HepG2 (cell line): Measurements from ENCODE around the gene KMT2E. TPM values are rescaled to one million over a fixed set of nuclear protein-coding genes. Genes with fewer than 3 reads are reported as not detected.
A peak's percentile ranks its signal among the peaks of the same experiment; 100 is the strongest.

Experiments used
- GFI1 ChIP-seq: sonication (generic); formaldehyde crosslinking; IDR thresholded peaks from 2 replicates; pipeline ENCODE4 v1.5.0; 2020; ENCODE audit warnings: missing genetic modification reagents, mild to moderate bottlenecking, borderline replicate concordance
- KLF13 ChIP-seq: sonication (generic); formaldehyde crosslinking; IDR thresholded peaks from 2 replicates; pipeline ENCODE4 v1.4.0; 2020; ENCODE audit warnings: mild to moderate bottlenecking, missing genetic modification reagents
- MED1 ChIP-seq: sonication (generic); formaldehyde crosslinking; IDR thresholded peaks from 2 replicates; pipeline ENCODE4 v1.4.0; 2020; ENCODE audit warnings: missing genetic modification reagents
- POGZ ChIP-seq: sonication (generic); formaldehyde crosslinking; IDR thresholded peaks from 2 replicates; pipeline ENCODE4 v1.4.0; 2020; ENCODE audit warnings: mild to moderate bottlenecking, missing genetic modification reagents
- RARA ChIP-seq: IDR thresholded peaks from 2 replicates; pipeline ENCODE4 v1.6.1; 2016; ENCODE audit warnings: missing genetic modification reagents, missing compliant biosample characterization
- REL ChIP-seq: sonication (generic); formaldehyde crosslinking; conservative IDR thresholded peaks from 2 replicates; pipeline ENCODE4 v1.8.0; 2022; ENCODE audit warnings: mild to moderate bottlenecking, missing genetic modification reagents, moderate library complexity
- SIN3B ChIP-seq: fragments of 150-350 bp; IDR thresholded peaks from 2 replicates; pipeline ENCODE4 v1.6.1; 2014; ENCODE audit warnings: low read length
- TRAFD1 ChIP-seq: sonication (generic); formaldehyde crosslinking; IDR thresholded peaks from 2 replicates; pipeline ENCODE4 v1.5.1; 2020; ENCODE audit warnings: missing genetic modification reagents, mild to moderate bottlenecking, borderline replicate concordance
- ZNF710 ChIP-seq: sonication (generic); formaldehyde crosslinking; IDR thresholded peaks from 2 replicates; pipeline ENCODE4 v1.5.0; 2020; ENCODE audit warnings: mild to moderate bottlenecking, missing genetic modification reagents, borderline replicate concordance
- ZNF770 ChIP-seq: sonication (generic); formaldehyde crosslinking; IDR thresholded peaks from 2 replicates; pipeline ENCODE4 v1.5.0; 2020; ENCODE audit warnings: mild to moderate bottlenecking, missing genetic modification reagents
- ZNF792 ChIP-seq: IDR thresholded peaks from 2 replicates; pipeline ENCODE4 v1.6.1; 2016
- polyA plus RNA-seq, 8 experiments: library from polyadenylated mRNA; depleted of rRNA in 3 of 8; stranded (reverse) in 7 of 8; unstranded in 1 of 8; fragments of >200 nt; fragmentation: Illumina TruSeq in 4 of 8; extraction: Trizol in 4 of 8; gene quantifications; 2 replicates each; pipeline versions ENCODE4 v1.2.1 to v1.2.3, GENCODE V29; 2011 to 2016; ENCODE audit warnings: low read depth in 4 of 8, missing spikeins in 1 of 8, mixed read lengths in 1 of 8; ENCODE audit not compliant: insufficient read depth in 1 of 8
- total RNA-seq, 5 experiments: library from RNA; depleted of rRNA; stranded (reverse); fragments of >200 nt; fragmentation: Illumina TruSeq; extraction: Trizol; gene quantifications; 2 replicates each; pipeline ENCODE4 v1.2.3, GENCODE V29; 2016; ENCODE audit warnings: low read depth in 1 of 5
- TF ChIP-seq, protein P1 (sequence below): sonication (generic); formaldehyde crosslinking; IDR thresholded peaks from 2 replicates; pipeline ENCODE4 v1.4.0; 2020; ENCODE audit warnings: mild to moderate bottlenecking, low read depth, missing genetic modification reagents

Gene KMT2E
- total and polyA plus RNA-seq, 2 of the 13 experiments (the other 11 are each of a cell fraction or from before 2014, with no cell fraction given), result 6.3 to 24.4 TPM

- TF ChIP-seq TRAFD1 (CRISPR knock-in tag) (no peak), REL (CRISPR knock-in tag) (no peak), ZNF770 (CRISPR knock-in tag) (peak; percentile 83), POGZ (CRISPR knock-in tag) (peak; percentile 80), RARA (CRISPR knock-in tag) (peak; percentile 53; the same call in 1 of the 2 replicates), KLF13 (CRISPR knock-in tag) (no peak), ZNF792 (CRISPR knock-in tag) (no peak), MED1 (CRISPR knock-in tag) (no peak), SIN3B (no peak), GFI1 (no peak), ZNF710 (CRISPR knock-in tag) (no peak)
- TF ChIP-seq, protein P1, sequence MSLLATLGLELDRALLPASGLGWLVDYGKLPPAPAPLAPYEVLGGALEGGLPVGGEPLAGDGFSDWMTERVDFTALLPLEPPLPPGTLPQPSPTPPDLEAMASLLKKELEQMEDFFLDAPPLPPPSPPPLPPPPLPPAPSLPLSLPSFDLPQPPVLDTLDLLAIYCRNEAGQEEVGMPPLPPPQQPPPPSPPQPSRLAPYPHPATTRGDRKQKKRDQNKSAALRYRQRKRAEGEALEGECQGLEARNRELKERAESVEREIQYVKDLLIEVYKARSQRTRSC (CRISPR knock-in tag), result no peak
Measured at GRCh38 chr7:105037319-105037718, 23.3 kb downstream of the KMT2E start (continued).
